HL-60/S4 (cell line): Measurements from ENCODE around the gene DYNLRB1.
"Not testable (repeated sequence)": the region's sequence is repeated elsewhere in the genome, so short reads cannot be mapped to it uniquely, and the experiment has no call there.

Source experiments
- in situ Hi-C: fragments of 300-500 bp; cut with MboI; formaldehyde crosslinking; loops from 2 replicates; pipeline ENCODE4 v1.14.3; 2022; ENCODE audit warnings: low sequenced_read_pairs

Gene DYNLRB1

GRCh38 chr20:34510575-34510974, 5.6 kb upstream of the DYNLRB1 start:
- in situ Hi-C loops: no loop called here

- in situ Hi-C loops: no loop called here
Observed at GRCh38 chr20:34511891-34512265, 4.3 kb upstream of the DYNLRB1 start.

GRCh38 chr20:34512266-34512954, 3.8 kb upstream of the DYNLRB1 start:
- in situ Hi-C loops: no loop called here

- in situ Hi-C loops: no loop called here
Observed at GRCh38 chr20:34512955-34513419, 3.2 kb upstream of the DYNLRB1 start.

GRCh38 chr20:34514034-34514433, 2.2 kb upstream of the DYNLRB1 start:
- in situ Hi-C loops: not testable (repeated sequence)

GRCh38 chr20:34514897-34515483, 1.2 kb upstream of the DYNLRB1 start:
- in situ Hi-C loops: no loop called here

- in situ Hi-C loops: no loop called here
Observed at GRCh38 chr20:34515484-34516246, 557 bp upstream of the DYNLRB1 start.

GRCh38 chr20:34517114-34517505, 888 bp downstream of the DYNLRB1 start:
- in situ Hi-C loops: no loop called here

- in situ Hi-C loops: not testable (repeated sequence)
Observed at GRCh38 chr20:34518863-34519262, 2.6 kb downstream of the DYNLRB1 start.

- in situ Hi-C loops: not testable (repeated sequence)
Observed at GRCh38 chr20:34519841-34520240, 3.6 kb downstream of the DYNLRB1 start.

- in situ Hi-C loops: no loop called here
Observed at GRCh38 chr20:34522969-34523871, 7.0 kb downstream of the DYNLRB1 start.

- in situ Hi-C loops: no loop called here
Observed at GRCh38 chr20:34524426-34524825, 8.2 kb downstream of the DYNLRB1 start.

- in situ Hi-C loops: no loop called here
Observed at GRCh38 chr20:34525342-34525708, 9.1 kb downstream of the DYNLRB1 start.

GRCh38 chr20:34525709-34526416, 9.6 kb downstream of the DYNLRB1 start:
- in situ Hi-C loops: no loop called here

- in situ Hi-C loops: no loop called here
Observed at GRCh38 chr20:34526466-34526865, 10.2 kb downstream of the DYNLRB1 start.

- in situ Hi-C loops: no loop called here
Observed at GRCh38 chr20:34527016-34527415, 10.8 kb downstream of the DYNLRB1 start.

- in situ Hi-C loops: no loop called here
Observed at GRCh38 chr20:34528921-34529297, 12.7 kb downstream of the DYNLRB1 start.

- in situ Hi-C loops: loop anchor here (10.0 kb wide), 1 partner anchor 185 kb away; no protein-coding TSS in a partner anchor
Observed at GRCh38 chr20:34529742-34530141, 13.5 kb downstream of the DYNLRB1 start.

GRCh38 chr20:34530342-34530741, 14.1 kb downstream of the DYNLRB1 start:
- in situ Hi-C loops: loop anchor here (10.0 kb wide), 1 partner anchor 184 kb away; no protein-coding TSS in a partner anchor

- in situ Hi-C loops: loop anchor here (10.0 kb wide), 1 partner anchor 183 kb away; no protein-coding TSS in a partner anchor
Observed at GRCh38 chr20:34531608-34532265, 15.5 kb downstream of the DYNLRB1 start.
